Mesangial cell (primary cell): ENCODE results near the gene COL17A1. TPM values are rescaled to one million over a fixed set of nuclear protein-coding genes. Genes with fewer than 3 reads are reported as not detected.

Source experiments
- total RNA-seq: library from RNA; depleted of rRNA; stranded (reverse); fragments of >200 nt; gene quantifications from 2 replicates; pipeline ENCODE4 v1.2.3, GENCODE V29; 2015

The COL17A1 gene
- total RNA-seq: 0.16 TPM in 1 of 2 replicates, not detected in the other

DNA sequence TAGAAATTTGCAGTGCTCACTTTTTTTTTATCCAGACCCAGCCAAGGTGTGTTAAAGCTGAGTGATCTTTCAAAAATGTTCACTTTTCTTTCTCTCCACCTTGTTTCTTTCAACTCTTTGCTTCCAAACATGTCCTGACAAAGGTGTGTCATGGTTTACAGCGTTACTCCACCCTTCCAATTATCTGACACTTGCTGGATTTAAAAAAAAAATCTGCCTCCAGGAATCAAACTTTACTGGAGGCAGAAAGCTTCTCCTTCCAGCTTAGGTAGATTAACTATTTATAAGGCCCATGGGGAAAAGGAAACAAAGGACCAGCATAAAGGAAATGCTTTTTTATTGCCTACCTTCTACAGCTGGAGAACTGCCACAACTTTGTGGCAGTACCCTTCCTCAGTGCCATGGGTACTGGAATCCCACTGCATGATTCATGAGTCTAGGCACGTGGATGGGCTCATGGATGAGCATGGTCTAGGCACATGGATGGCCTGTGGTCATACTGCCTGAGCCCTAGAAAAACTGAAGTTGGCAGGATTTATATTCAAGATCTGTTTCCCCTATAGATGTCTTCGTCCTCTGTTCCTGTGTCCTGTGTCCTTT lies at the start of gene COL17A1:
Gene COL17A1 (minus strand): TSS at position 80 of the 600 bp plus-strand sequence. CDS start 5,207 bp downstream, outside the sequence.

DNA sequence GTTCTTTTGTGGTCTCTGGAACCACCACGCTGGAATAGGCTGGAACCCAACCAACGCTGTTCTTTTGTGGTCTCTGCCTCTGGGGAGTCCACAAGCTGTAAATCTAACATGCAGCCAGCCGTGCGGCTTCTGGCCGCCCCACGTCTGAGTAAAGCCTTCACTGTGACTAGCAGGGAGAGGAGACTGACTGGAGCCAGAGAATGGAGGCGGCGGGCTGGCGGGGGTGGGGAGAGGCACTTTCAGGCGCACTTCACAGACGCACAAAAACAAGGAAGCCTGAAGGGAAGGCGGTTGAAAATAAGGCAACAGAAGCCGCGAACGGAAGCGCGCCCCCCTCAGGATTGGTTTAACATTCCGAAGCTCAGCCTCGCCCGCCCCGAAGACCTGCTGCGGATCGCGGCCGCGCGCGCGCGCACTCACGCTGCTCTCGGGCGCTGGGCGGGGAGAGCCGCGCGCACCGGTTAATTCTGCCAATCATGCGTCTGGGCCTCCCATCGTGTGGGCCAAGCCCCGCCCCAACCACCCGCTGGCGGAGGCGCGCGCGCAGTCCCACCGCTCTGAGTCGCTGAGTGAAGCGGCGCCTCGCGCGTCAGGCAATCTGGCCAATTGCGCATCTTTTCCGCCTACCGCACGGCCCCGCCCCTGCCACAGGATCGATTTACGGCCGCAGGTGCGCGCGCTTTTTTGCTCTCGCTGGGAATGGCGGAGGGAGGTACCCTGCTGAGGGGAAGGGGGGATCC lies 36.0 kb upstream of the COL17A1 start, which contains the start of gene SFR1:
Gene SFR1 (plus strand): TSS at position 687 of the 740 bp plus-strand sequence. CDS start 13 bp downstream, at position 700.

Other genes with a start within 250 kb of the COL17A1 start
- gene SH3PXD2A, start 230.3 kb downstream of the COL17A1 start, total RNA-seq: 8.1 and 13.1 TPM in 2 replicates
- gene STN1, start 167.7 kb downstream of the COL17A1 start, total RNA-seq: 29.2 and 30.4 TPM in 2 replicates
- 11.0 and 12.1 TPM in 2 replicates for gene SLK, start 118.7 kb downstream of the COL17A1 start, total RNA-seq
- 2.3 and 9.3 TPM in 2 replicates for gene SFR1, start 36.3 kb upstream of the COL17A1 start, total RNA-seq
- 0.16 and 0.38 TPM in 2 replicates for gene CFAP43, start 146.5 kb upstream of the COL17A1 start, total RNA-seq
- gene GSTO1, start 169.0 kb upstream of the COL17A1 start, total RNA-seq: 48.0 and 156 TPM in 2 replicates
- gene GSTO2, start 183.3 kb upstream of the COL17A1 start, total RNA-seq: 3.7 and 5.3 TPM in 2 replicates